Measurements from ENCODE around the gene DOCK10. TPM values are rescaled to one million over a fixed set of nuclear protein-coding genes. Genes with fewer than 3 reads are reported as not detected.

DOCK10 gene
- total RNA-seq, 1 experiment from 2014 or later, result 5.8 TPM

- no TSS peak for BruUV-seq (replicated peaks)
- Histone ChIP-seq H3K4me1 (ENCODE audit: control insufficient read depth, insufficient read depth, low read length) (no peaks in the 10 kb centered on the region; the same call in 1 of the 2 replicates), H3K27me3 (ENCODE audit: control insufficient read depth, insufficient read depth, low read length) (no peaks in the 10 kb centered on the region), H3K4me3 (ENCODE audit: low read depth in 2 of 2, low read length in 2 of 2) (no peak overlapping the region), H3K36me3 (ENCODE audit: control insufficient read depth, insufficient read depth, low read length) (no peaks in the 10 kb centered on the region), H3K9me3 (ENCODE audit: control insufficient read depth, insufficient read depth, low read depth, low read length) (no peaks in the 10 kb centered on the region), H3K27ac (ENCODE audit: low read length) (no peak overlapping the region)
- intact Hi-C loops (cut with micrococcal nuclease; ENCODE audit: unreplicated experiment) (no loop called here), in situ Hi-C loops (cut with HindIII; ENCODE audit: low pct_unique_long_range_greater_than_20kb, low sequenced_read_pairs) (no loop called here)
- TF ChIP-seq TCF7L2 (IDR thresholded peaks at IDR 0.05; ENCODE audit: low read depth, low read length) (no peak), POLR2AphosphoS5 (IDR thresholded peaks at IDR 0.05; ENCODE audit: low read depth, low read length) (no peak), SIN3A (IDR thresholded peaks at IDR 0.05; ENCODE audit: borderline replicate concordance, insufficient read depth, low read depth, low read length) (no peak)
- TF ChIP-seq, protein P1, sequence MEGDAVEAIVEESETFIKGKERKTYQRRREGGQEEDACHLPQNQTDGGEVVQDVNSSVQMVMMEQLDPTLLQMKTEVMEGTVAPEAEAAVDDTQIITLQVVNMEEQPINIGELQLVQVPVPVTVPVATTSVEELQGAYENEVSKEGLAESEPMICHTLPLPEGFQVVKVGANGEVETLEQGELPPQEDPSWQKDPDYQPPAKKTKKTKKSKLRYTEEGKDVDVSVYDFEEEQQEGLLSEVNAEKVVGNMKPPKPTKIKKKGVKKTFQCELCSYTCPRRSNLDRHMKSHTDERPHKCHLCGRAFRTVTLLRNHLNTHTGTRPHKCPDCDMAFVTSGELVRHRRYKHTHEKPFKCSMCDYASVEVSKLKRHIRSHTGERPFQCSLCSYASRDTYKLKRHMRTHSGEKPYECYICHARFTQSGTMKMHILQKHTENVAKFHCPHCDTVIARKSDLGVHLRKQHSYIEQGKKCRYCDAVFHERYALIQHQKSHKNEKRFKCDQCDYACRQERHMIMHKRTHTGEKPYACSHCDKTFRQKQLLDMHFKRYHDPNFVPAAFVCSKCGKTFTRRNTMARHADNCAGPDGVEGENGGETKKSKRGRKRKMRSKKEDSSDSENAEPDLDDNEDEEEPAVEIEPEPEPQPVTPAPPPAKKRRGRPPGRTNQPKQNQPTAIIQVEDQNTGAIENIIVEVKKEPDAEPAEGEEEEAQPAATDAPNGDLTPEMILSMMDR (IDR thresholded peaks at IDR 0.05), result no peak
- TF ChIP-seq, protein P2, sequence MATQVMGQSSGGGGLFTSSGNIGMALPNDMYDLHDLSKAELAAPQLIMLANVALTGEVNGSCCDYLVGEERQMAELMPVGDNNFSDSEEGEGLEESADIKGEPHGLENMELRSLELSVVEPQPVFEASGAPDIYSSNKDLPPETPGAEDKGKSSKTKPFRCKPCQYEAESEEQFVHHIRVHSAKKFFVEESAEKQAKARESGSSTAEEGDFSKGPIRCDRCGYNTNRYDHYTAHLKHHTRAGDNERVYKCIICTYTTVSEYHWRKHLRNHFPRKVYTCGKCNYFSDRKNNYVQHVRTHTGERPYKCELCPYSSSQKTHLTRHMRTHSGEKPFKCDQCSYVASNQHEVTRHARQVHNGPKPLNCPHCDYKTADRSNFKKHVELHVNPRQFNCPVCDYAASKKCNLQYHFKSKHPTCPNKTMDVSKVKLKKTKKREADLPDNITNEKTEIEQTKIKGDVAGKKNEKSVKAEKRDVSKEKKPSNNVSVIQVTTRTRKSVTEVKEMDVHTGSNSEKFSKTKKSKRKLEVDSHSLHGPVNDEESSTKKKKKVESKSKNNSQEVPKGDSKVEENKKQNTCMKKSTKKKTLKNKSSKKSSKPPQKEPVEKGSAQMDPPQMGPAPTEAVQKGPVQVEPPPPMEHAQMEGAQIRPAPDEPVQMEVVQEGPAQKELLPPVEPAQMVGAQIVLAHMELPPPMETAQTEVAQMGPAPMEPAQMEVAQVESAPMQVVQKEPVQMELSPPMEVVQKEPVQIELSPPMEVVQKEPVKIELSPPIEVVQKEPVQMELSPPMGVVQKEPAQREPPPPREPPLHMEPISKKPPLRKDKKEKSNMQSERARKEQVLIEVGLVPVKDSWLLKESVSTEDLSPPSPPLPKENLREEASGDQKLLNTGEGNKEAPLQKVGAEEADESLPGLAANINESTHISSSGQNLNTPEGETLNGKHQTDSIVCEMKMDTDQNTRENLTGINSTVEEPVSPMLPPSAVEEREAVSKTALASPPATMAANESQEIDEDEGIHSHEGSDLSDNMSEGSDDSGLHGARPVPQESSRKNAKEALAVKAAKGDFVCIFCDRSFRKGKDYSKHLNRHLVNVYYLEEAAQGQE (IDR thresholded peaks at IDR 0.05; ENCODE audit: insufficient read depth in 1 of 2, low read depth in 2 of 2, low read length in 1 of 2), result no peak
- no peak for ATAC-seq
- no peak for DNase-seq (ENCODE audit: low read depth, low spot score)
- ChIA-PET CTCF (no interaction called here), POLR2A (no interaction called here)
Measured at GRCh38 chr2:224903621-224904020, 138.6 kb downstream of the DOCK10 start.

DNA sequence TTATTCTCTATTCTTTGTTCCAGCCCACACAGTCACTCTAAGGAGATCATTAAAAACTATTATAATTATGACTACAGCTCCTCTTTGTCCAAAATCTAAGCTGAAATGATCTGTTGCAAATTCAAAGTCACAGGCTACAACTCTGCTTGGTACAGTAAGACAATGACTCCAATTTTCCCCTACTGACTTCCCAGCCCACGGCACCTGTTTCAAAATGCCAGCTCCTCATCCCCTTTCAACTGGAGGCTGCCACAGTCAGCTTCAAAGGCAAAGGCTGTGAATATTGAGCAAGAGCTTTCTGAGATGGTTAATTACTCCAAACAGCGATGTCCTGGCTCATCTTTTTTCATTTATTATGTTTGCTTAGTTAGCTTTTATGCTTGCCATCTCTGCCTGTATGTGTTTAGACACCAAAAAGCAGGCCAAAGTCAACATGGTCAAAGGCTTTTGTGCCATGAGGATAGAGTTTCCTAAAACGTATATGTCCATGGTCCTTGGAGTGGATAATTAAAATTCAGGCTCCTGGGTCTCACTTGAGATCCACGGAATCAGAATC, 141.1 kb downstream of the DOCK10 start:
- TF ChIP-seq SIN3A (IDR thresholded peaks at IDR 0.05; ENCODE audit: borderline replicate concordance, insufficient read depth, low read depth, low read length) (no peak), TCF7L2 (IDR thresholded peaks at IDR 0.05; ENCODE audit: low read depth, low read length) (no peak), POLR2AphosphoS5 (IDR thresholded peaks at IDR 0.05; ENCODE audit: low read depth, low read length) (no peak)
- TF ChIP-seq, protein P1 (IDR thresholded peaks at IDR 0.05), result no peak
- TF ChIP-seq, protein P2 (IDR thresholded peaks at IDR 0.05; ENCODE audit: insufficient read depth in 1 of 2, low read depth in 2 of 2, low read length in 1 of 2), result no peak
- ATAC-seq, result no peak
- BruUV-seq (replicated peaks), result no TSS peak
- in situ Hi-C loops (cut with HindIII; ENCODE audit: low pct_unique_long_range_greater_than_20kb, low sequenced_read_pairs) (no loop called here), intact Hi-C loops (cut with micrococcal nuclease; ENCODE audit: unreplicated experiment) (no loop called here)
- Histone ChIP-seq H3K9me3 (ENCODE audit: control insufficient read depth, insufficient read depth, low read depth, low read length) (no peaks in the 10 kb centered on the region), H3K36me3 (ENCODE audit: control insufficient read depth, insufficient read depth, low read length) (no peaks in the 10 kb centered on the region), H3K27ac (ENCODE audit: low read length) (no peak overlapping the region), H3K4me3 (ENCODE audit: low read depth in 2 of 2, low read length in 2 of 2) (no peak overlapping the region), H3K4me1 (ENCODE audit: control insufficient read depth, insufficient read depth, low read length) (no peaks in the 10 kb centered on the region; the same call in 1 of the 2 replicates), H3K27me3 (ENCODE audit: control insufficient read depth, insufficient read depth, low read length) (no peaks in the 10 kb centered on the region)
- ChIA-PET POLR2A (no interaction called here), CTCF (no interaction called here)
- no peak for DNase-seq (ENCODE audit: low read depth, low spot score)

Data from Panc1 (cell line).